PC-3 (cell line): ENCODE results near the gene GBX2.

ENCODE experiments used
- CTCF ChIP-seq: fragments of 300-600 bp; sonication (generic); conservative IDR thresholded peaks from 2 replicates; pipeline ENCODE4 v1.5.1; 2017; ENCODE audit warnings: antibody characterized with exemption, low read depth, mild to moderate bottlenecking, low read length
- EZH2 ChIP-seq: fragments of 300-600 bp; sonication (generic); IDR thresholded peaks from one replicate; pipeline ENCODE4 v1.6.1; 2017; ENCODE audit warnings: antibody characterized with exemption, mild to moderate bottlenecking, low read length; ENCODE audit not compliant: unreplicated experiment
- EZH2phosphoT487 ChIP-seq: fragments of 300-600 bp; sonication (generic); IDR thresholded peaks from 2 replicates; pipeline ENCODE4 v1.6.1; 2018; ENCODE audit warnings: mild to moderate bottlenecking, antibody characterized with exemption, low read length, borderline replicate concordance

GRCh38 chr2:236169741-236170589, 1.8 kb upstream of the GBX2 start:
- TF ChIP-seq CTCF (no peak), EZH2 (no peak), EZH2phosphoT487 (no peak)
